Urothelium cell line (cell line): ENCODE data around the gene PCYOX1L.

Experiments
- DNase-seq: peaks from one replicate; pipeline ENCODE4 v3.0.0; 2011; ENCODE audit warnings: low spot score, mixed read lengths
- FAIRE-seq: peaks from 2 replicates; lab custom pipeline; 2011; peaks lifted over from hg19 to GRCh38; lab: Jason Lieb, UNC

Gene PCYOX1L

DNA sequence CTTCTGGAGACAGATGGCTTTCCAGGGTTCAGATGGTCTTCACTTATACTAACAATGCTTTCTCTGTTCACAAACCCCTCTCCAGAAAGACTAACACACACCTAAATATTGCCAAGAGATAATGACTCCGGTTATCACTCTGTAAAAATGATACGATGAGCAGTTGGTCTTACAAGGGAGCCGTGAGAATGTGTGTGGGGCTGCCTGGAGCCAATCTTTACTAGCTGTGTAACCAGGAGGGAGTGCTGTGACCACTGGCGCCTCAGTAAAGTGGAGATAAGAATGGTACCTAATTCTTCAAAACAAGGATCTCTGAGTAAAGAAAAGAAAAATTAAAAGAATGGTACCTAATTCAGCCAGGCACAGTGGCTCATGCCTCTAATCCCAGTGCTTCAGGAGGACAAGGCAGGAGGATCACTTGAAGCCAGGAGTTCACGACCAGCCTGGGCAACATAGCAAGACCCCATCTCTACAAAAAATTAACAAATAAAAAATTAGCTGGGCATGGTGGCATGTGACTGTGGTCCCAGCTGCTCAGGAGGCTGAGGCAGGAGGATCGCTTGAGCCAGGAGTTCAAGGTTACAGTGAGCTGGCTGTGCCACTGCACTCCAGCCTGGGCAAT, 61.2 kb downstream of the PCYOX1L start:
- DNase-seq (no peak), FAIRE-seq (no peak)
